ENCODE data around the gene FNDC7.

DNA sequence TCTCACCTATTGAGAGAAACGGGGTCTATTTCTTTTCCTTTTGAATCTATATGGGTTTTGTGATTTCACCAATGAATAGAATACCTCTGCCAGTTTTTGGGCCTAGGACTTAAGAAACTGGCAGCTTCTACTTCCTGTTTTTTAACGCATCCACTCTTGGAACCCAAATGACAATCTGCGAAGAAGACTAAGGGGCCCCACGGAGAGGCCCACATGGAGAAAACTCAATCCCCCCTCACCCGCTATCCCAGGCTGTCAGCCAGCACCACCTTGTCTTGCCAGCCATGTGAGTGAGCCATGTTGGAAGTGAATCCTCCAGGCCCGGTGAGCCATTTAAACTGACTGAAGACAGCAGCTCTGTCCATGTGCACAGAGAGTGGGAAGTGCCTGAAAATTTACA, 48.2 kb upstream of the FNDC7 start:
- no peak for TF ChIP-seq CEBPB (tag; IDR thresholded peaks at IDR 0.05)
- TF ChIP-seq, protein P1, sequence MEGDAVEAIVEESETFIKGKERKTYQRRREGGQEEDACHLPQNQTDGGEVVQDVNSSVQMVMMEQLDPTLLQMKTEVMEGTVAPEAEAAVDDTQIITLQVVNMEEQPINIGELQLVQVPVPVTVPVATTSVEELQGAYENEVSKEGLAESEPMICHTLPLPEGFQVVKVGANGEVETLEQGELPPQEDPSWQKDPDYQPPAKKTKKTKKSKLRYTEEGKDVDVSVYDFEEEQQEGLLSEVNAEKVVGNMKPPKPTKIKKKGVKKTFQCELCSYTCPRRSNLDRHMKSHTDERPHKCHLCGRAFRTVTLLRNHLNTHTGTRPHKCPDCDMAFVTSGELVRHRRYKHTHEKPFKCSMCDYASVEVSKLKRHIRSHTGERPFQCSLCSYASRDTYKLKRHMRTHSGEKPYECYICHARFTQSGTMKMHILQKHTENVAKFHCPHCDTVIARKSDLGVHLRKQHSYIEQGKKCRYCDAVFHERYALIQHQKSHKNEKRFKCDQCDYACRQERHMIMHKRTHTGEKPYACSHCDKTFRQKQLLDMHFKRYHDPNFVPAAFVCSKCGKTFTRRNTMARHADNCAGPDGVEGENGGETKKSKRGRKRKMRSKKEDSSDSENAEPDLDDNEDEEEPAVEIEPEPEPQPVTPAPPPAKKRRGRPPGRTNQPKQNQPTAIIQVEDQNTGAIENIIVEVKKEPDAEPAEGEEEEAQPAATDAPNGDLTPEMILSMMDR (IDR thresholded peaks at IDR 0.05 in 2 of 3, conservative IDR thresholded peaks at IDR 0.05 in 1 of 3; ENCODE audit: insufficient read depth in 2 of 3, low read depth in 1 of 3, low read length in 3 of 3) = no peak
- TF ChIP-seq, protein P2, sequence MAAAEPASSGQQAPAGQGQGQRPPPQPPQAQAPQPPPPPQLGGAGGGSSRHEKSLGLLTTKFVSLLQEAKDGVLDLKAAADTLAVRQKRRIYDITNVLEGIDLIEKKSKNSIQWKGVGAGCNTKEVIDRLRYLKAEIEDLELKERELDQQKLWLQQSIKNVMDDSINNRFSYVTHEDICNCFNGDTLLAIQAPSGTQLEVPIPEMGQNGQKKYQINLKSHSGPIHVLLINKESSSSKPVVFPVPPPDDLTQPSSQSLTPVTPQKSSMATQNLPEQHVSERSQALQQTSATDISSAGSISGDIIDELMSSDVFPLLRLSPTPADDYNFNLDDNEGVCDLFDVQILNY (CRISPR knock-in tag; IDR thresholded peaks at IDR 0.05) = no peak
- TF ChIP-seq FOXJ3 (CRISPR knock-in tag; IDR thresholded peaks at IDR 0.05) = no peak
- TF ChIP-seq CBX1 (IDR thresholded peaks at IDR 0.05; ENCODE audit: low read depth) = no peak
- no peak for TF ChIP-seq ZNF431 (CRISPR knock-in tag; IDR thresholded peaks at IDR 0.05)
- no peak for TF ChIP-seq POLR2A (conservative IDR thresholded peaks at IDR 0.05)
- no peak for TF ChIP-seq EP300 (IDR thresholded peaks at IDR 0.05; ENCODE audit: low read length)
- TF ChIP-seq CHD1 (IDR thresholded peaks at IDR 0.05; ENCODE audit: low read length) = no peak
- TF ChIP-seq, protein P3, sequence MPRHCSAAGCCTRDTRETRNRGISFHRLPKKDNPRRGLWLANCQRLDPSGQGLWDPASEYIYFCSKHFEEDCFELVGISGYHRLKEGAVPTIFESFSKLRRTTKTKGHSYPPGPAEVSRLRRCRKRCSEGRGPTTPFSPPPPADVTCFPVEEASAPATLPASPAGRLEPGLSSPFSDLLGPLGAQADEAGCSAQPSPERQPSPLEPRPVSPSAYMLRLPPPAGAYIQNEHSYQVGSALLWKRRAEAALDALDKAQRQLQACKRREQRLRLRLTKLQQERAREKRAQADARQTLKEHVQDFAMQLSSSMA (CRISPR knock-in tag; IDR thresholded peaks at IDR 0.05) = no peak
- TF ChIP-seq, protein P4, sequence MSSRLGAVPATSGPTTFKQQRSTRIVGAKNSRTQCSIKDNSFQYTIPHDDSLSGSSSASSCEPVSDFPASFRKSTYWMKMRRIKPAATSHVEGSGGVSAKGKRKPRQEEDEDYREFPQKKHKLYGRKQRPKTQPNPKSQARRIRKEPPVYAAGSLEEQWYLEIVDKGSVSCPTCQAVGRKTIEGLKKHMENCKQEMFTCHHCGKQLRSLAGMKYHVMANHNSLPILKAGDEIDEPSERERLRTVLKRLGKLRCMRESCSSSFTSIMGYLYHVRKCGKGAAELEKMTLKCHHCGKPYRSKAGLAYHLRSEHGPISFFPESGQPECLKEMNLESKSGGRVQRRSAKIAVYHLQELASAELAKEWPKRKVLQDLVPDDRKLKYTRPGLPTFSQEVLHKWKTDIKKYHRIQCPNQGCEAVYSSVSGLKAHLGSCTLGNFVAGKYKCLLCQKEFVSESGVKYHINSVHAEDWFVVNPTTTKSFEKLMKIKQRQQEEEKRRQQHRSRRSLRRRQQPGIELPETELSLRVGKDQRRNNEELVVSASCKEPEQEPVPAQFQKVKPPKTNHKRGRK (tag; IDR thresholded peaks at IDR 0.05) = no peak
